ENCODE data around the gene ZNF20. TPM values are rescaled to one million over a fixed set of nuclear protein-coding genes. Genes with fewer than 3 reads are reported as not detected.

ZNF20 gene
- total and polyA plus RNA-seq, 2 donors (not counting 1 experiment from before 2014, with no cell fraction given) = 1.6 to 10.6 TPM

DNA sequence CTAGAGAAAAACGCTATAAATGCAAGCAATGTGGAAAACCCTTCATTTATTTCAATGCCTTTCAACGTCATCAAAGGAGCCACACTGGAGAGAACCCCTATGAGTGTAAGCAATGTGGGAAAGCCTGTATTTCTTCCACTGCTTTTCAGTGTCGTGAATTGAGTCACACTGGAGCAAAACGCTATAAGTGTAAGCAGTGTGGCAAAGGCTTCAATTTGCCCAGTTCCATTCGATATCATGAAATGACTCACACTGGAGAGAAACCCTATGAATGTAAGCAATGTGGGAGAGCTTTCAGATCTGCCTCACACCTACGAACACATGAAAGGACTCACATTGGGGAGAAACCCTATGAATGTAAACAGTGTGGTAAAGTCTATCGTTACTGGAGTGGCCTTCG lies 27.4 kb downstream of the ZNF20 start:
- H3K9me3 Mint-ChIP-seq (ENCODE audit: insufficient read depth) = peaks cover 3% of the 10 kb centered on the region
- Histone ChIP-seq H3K4me3 (ENCODE audit: control extremely low read depth in 1 of 5, extremely low read depth in 1 of 5, insufficient read depth in 1 of 5, low read depth in 2 of 5, low read length in 4 of 5) (no peak overlapping the region), H3K4me2 (replicated peaks; ENCODE audit: low read depth, low read length, poor library complexity, severe bottlenecking) (no peak overlapping the region), H3K36me3 (replicated peaks in 1 of 2; ENCODE audit: control extremely low read depth in 1 of 2, control insufficient read depth in 1 of 2, extremely low read depth in 1 of 2, insufficient read depth in 2 of 2, low read length in 1 of 2) (no peaks in the 10 kb centered on the region), H3K79me2 (ENCODE audit: control insufficient read depth, insufficient read depth, low read length) (no peaks in the 10 kb centered on the region), H3K27ac (ENCODE audit: low read length in 2 of 2) (no peak overlapping the region), H3K9me3 (ENCODE audit: control extremely low read depth in 1 of 3, control insufficient read depth in 2 of 3, insufficient read depth in 1 of 3, low read length in 2 of 3) (peaks cover 0 to 4% (median 0%) of the 10 kb centered on the region in 3 donors), H3K27me3 (replicated peaks in 1 of 4; ENCODE audit: control extremely low read depth in 1 of 4, control insufficient read depth in 3 of 4, insufficient read depth in 4 of 4, low read length in 3 of 4) (no peaks in the 10 kb centered on the region), H4K20me1 (ENCODE audit: control insufficient read depth, insufficient read depth, low read length, poor library complexity, severe bottlenecking) (no peaks in the 10 kb centered on the region), H3K9ac (ENCODE audit: low read length) (no peak overlapping the region), H2AFZ (ENCODE audit: insufficient read depth, low read depth, low read length, poor library complexity, severe bottlenecking) (no peak overlapping the region), H3K4me1 (ENCODE audit: control insufficient read depth in 2 of 2, insufficient read depth in 2 of 2, low read length in 2 of 2) (no peaks in the 10 kb centered on the region)
- H3K4me1 Mint-ChIP-seq = no peaks in the 10 kb centered on the region
- no peak overlapping the region for H3K4me3 Mint-ChIP-seq
- H3K27ac Mint-ChIP-seq = no peak overlapping the region
- ChIA-PET POLR2A (no interaction called here), CTCF (no interaction called here)
- ATAC-seq (ENCODE audit: low read depth) (no peak), DNase-seq (no peak)
- no peaks in the 10 kb centered on the region for H3K27me3 Mint-ChIP-seq
- 86% methylated on average over 4 of the region's 8 CpGs for WGBS (ENCODE audit: insufficient coverage)
- intact Hi-C loops (cut with micrococcal nuclease) = no loop called here
- TF ChIP-seq EZH2 (IDR thresholded peaks at IDR 0.05; ENCODE audit: borderline replicate concordance, insufficient read depth, low read depth, low read length, poor library complexity, severe bottlenecking) = no peak
- TF ChIP-seq, protein P1, sequence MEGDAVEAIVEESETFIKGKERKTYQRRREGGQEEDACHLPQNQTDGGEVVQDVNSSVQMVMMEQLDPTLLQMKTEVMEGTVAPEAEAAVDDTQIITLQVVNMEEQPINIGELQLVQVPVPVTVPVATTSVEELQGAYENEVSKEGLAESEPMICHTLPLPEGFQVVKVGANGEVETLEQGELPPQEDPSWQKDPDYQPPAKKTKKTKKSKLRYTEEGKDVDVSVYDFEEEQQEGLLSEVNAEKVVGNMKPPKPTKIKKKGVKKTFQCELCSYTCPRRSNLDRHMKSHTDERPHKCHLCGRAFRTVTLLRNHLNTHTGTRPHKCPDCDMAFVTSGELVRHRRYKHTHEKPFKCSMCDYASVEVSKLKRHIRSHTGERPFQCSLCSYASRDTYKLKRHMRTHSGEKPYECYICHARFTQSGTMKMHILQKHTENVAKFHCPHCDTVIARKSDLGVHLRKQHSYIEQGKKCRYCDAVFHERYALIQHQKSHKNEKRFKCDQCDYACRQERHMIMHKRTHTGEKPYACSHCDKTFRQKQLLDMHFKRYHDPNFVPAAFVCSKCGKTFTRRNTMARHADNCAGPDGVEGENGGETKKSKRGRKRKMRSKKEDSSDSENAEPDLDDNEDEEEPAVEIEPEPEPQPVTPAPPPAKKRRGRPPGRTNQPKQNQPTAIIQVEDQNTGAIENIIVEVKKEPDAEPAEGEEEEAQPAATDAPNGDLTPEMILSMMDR (IDR thresholded peaks at IDR 0.05) = no peak

DNA sequence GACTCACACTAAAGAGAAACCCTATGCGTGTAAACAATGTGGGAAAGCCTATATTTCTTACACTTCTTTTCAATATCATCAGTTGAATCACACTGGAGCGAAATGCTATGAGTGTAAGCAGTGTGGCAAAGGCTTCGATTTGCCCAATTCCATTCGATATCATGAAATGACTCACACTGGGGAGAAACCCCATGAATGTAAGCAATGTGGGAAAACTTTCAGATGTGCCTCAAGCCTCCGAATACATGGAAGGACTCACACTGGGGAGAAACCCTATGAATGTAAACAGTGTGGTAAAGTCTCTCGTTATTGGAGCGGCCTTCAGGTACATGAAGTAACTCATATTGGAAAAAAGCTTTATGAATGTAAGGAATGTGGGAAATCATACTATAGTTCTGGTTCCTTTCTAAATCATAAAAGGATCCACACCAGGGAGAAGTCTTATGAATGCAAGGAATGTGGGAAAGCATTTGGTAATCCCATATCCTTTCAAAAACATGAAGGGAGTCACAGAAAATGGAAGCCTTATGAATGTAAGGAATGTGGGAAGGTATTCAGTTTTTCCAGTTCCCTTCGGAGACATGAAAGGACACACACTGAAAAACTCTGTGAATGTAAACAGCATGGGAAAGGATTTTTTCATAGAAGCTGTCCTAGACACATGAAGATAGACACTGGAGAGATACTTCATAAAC lies 28.1 kb downstream of the ZNF20 start:
- intact Hi-C loops (cut with micrococcal nuclease) = no loop called here
- Histone ChIP-seq H3K27me3 (replicated peaks in 1 of 4; ENCODE audit: control extremely low read depth in 1 of 4, control insufficient read depth in 3 of 4, insufficient read depth in 4 of 4, low read length in 3 of 4) (no peaks in the 10 kb centered on the region), H3K4me3 (ENCODE audit: control extremely low read depth in 1 of 5, extremely low read depth in 1 of 5, insufficient read depth in 1 of 5, low read depth in 2 of 5, low read length in 4 of 5) (no peak overlapping the region), H3K79me2 (ENCODE audit: control insufficient read depth, insufficient read depth, low read length) (no peaks in the 10 kb centered on the region), H3K4me2 (replicated peaks; ENCODE audit: low read depth, low read length, poor library complexity, severe bottlenecking) (no peak overlapping the region), H3K9me3 (ENCODE audit: control extremely low read depth in 1 of 3, control insufficient read depth in 2 of 3, insufficient read depth in 1 of 3, low read length in 2 of 3) (no peaks in the 10 kb centered on the region), H3K9ac (ENCODE audit: low read length) (no peak overlapping the region), H3K4me1 (ENCODE audit: control insufficient read depth in 2 of 2, insufficient read depth in 2 of 2, low read length in 2 of 2) (no peaks in the 10 kb centered on the region), H3K27ac (ENCODE audit: low read length in 2 of 2) (no peak overlapping the region), H2AFZ (ENCODE audit: insufficient read depth, low read depth, low read length, poor library complexity, severe bottlenecking) (no peak overlapping the region), H4K20me1 (ENCODE audit: control insufficient read depth, insufficient read depth, low read length, poor library complexity, severe bottlenecking) (no peaks in the 10 kb centered on the region), H3K36me3 (replicated peaks in 1 of 2; ENCODE audit: control extremely low read depth in 1 of 2, control insufficient read depth in 1 of 2, extremely low read depth in 1 of 2, insufficient read depth in 2 of 2, low read length in 1 of 2) (no peaks in the 10 kb centered on the region)
- CTCF ChIA-PET = no interaction called here
- Mint-ChIP-seq H3K27ac (no peak overlapping the region), H3K4me3 (no peak overlapping the region), H3K9me3 (ENCODE audit: insufficient read depth) (peaks cover 3% of the 10 kb centered on the region), H3K4me1 (no peaks in the 10 kb centered on the region), H3K27me3 (no peaks in the 10 kb centered on the region)
- no peak for DNase-seq
- TF ChIP-seq, protein P1 (IDR thresholded peaks at IDR 0.05) = no peak
- no peak for TF ChIP-seq EZH2 (IDR thresholded peaks at IDR 0.05; ENCODE audit: borderline replicate concordance, insufficient read depth, low read depth, low read length, poor library complexity, severe bottlenecking)
- POLR2A ChIA-PET = no interaction called here
- no peak for ATAC-seq (ENCODE audit: low read depth)
- WGBS (ENCODE audit: insufficient coverage) = 97% methylated on average over 4 of the region's 8 CpGs
